NCI-H2029 (cell line): ENCODE data around the gene LASP1.
"Not testable (repeated sequence)": the region's sequence is repeated elsewhere in the genome, so short reads cannot be mapped to it uniquely, and the experiment has no call there.

ENCODE experiments used
- DNase-seq: peaks from one replicate; lab custom pipeline; 2025; lab: John Stamatoyannopoulos, UW

LASP1 gene

GRCh38 chr17:38869526-38870258 lies at the start of gene LASP1:
Gene LASP1 (plus strand): TSS chr17:38870058. CDS start chr17:38870190, 132 bp downstream.
- peak; percentile 77 for DNase-seq

- DNase-seq = peak; percentile 70
Observed at GRCh38 chr17:38824899-38825761, 44.7 kb upstream of the LASP1 start, which contains the start of gene CWC25. Gene CWC25 (minus strand): TSS chr17:38825321. CDS start chr17:38825183, 138 bp downstream.

DNA sequence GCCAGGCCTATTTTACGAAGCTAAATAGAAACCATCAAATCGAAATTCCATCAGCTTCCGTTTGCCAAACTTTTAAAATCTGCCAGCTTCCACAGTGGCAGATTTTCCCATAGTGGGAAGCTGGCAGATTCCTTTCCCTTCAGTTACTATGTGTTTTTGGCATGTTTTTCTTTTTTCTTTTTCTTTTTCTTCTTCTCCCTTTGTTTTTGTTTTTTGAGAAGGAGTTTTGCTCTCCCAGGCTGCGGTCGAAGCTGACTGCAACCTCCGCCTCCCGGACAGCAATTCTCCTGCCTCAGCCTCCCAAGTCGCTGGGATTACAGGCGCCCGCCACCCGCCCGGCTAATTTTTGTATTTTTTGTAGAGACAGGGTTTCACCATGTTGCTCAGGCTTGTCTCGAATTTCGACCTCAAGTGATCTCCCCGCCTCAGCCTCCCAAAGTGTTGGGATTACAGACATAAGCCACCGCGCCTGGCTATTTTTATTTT lies 44.1 kb upstream of the LASP1 start:
- no peak for DNase-seq

GRCh38 chr17:38844261-38844757 lies 25.5 kb upstream of the LASP1 start:
- DNase-seq = no peak

DNA sequence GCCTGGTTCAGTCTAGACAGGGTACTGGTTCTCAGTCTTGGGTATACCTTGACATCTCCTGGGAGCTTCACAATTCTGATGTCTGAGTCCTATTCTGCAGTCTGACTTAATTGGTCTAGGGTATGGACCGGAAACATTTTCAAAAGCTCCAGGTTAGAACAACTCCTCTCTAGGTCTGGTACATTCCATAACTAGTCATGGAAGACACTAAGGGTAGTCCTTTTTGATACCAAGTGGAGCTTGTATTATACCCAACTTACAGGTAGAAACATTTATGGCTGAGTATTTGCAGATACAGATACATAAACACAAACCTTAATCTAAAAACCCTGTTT lies 21.3 kb upstream of the LASP1 start:
- DNase-seq = no peak

- no peak for DNase-seq
Observed at GRCh38 chr17:38848939-38849605, 20.8 kb upstream of the LASP1 start.

GRCh38 chr17:38850374-38850773 lies 19.5 kb upstream of the LASP1 start:
- no peak for DNase-seq

- no peak for DNase-seq
Observed at GRCh38 chr17:38851434-38851833, 18.4 kb upstream of the LASP1 start.

DNA sequence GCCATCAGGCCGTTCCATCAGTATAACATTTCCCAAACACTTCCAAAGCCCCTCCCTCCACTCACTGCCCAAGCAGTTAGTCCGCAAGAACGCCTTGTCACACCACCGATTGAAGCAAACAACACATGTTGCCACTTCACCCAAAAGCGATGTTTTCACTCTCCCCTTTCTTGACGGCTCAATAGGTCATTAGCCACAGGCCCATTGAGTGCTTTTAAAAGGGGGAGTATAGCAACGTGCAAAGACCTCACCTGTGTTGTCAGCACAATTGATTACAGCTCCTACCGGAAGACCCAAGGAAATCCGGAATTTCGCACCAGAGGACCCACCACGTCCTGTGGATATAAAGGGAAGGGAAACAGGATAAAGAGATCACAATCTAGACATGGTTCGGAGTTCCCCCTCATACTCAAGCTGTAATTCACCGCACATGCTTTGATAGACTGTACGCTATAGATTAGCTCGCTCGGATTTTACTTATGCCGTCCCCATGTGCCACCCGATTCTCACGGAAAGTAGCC lies 17.0 kb upstream of the LASP1 start:
- DNase-seq = no peak

DNA sequence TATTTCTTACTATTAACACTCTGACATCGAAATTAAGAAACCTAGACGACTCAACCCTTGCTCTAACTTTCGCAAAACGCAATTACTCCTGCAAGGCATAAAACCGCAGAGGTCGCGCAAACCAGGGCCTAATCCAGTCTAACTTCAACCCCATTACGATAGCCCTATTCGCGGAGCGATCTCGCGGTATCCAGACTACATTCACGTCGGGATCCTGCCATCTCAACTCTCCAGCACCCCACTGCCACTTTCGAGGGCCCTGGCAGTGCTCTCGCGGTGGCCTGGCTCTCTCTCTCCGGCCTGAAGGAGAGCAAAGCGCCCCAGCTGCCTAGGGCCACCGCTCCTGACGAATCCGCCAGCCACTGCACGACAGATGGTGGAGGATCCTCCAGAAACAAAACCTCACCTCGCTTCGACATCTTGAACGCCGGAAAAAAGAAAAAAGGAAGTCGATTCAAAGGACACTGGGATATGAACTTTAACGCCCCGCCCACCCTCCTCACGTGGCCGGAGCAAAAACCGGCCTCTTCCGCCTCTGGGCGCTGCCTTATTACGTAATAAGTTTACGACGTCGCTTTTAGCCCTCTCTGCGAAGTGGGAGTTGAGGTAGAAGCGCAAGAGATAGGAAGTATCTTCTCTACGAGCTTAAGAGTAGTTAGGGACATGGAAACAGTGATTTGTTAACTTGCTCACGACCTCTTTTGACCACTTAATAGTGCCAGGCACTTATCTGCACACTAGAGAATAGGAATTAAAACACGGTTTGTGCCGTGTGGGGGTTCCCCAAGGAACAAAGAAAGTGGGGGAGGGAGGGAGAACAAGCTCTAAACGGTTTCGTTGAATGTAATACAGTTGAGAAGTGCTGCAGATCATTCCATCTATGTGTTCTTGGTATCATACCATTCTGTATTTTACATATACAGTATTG lies 16.3 kb upstream of the LASP1 start, which contains the start of gene RPL23:
Gene RPL23, minus strand, starts transcription at position 430 of the 928 bp plus-strand sequence. Its CDS starts 11 bp downstream, at position 419.
- DNase-seq = peak; percentile 94

GRCh38 chr17:38855101-38855714 lies 14.7 kb upstream of the LASP1 start:
- DNase-seq = not testable (repeated sequence)

GRCh38 chr17:38857271-38857670 lies 12.6 kb upstream of the LASP1 start:
- DNase-seq = no peak

GRCh38 chr17:38861399-38861843 lies 8.4 kb upstream of the LASP1 start:
- DNase-seq = no peak

- DNase-seq = no peak
Observed at GRCh38 chr17:38864636-38865398, 5.0 kb upstream of the LASP1 start.

DNA sequence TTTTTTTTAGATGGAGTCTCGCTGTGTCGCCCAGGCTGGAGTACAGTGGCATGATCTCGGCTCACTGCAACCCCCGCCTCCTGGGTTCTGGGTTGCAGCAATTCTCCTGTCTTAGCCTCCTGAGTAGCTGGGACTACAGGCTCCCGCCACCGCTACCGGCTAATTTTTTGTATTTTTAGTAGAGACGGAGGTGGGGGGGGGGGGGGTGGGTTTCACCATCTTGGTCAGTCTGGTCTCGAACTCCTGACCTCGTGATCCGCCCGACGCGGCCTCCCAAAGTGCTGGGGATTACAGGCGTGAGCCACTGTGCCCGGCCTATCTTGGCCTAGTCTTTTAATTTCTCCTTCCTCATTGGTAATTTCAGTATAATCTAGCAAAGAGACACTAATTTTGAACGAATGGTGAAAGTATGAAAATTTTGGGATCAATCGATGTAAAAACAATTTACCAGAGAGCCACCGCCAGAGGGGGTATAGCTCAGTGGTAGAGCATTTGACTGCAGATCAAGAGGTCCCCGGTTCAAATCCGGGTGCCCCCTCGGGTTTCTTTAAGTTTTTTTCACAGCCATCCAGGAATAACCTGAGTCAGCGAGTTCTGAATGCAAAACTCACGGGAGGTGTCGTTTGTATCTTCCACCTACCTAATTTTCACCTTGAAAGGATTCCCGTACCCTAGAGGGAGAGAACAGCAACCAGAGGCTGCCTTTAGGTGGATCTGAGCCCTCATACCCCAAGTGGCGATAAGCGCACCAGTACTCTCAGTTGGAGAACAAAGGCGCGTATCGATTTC lies 2.5 kb upstream of the LASP1 start:
- peak; percentile 71 for DNase-seq

- DNase-seq = peak; percentile 43
Observed at GRCh38 chr17:38867968-38868816, 1.7 kb upstream of the LASP1 start.

DNA sequence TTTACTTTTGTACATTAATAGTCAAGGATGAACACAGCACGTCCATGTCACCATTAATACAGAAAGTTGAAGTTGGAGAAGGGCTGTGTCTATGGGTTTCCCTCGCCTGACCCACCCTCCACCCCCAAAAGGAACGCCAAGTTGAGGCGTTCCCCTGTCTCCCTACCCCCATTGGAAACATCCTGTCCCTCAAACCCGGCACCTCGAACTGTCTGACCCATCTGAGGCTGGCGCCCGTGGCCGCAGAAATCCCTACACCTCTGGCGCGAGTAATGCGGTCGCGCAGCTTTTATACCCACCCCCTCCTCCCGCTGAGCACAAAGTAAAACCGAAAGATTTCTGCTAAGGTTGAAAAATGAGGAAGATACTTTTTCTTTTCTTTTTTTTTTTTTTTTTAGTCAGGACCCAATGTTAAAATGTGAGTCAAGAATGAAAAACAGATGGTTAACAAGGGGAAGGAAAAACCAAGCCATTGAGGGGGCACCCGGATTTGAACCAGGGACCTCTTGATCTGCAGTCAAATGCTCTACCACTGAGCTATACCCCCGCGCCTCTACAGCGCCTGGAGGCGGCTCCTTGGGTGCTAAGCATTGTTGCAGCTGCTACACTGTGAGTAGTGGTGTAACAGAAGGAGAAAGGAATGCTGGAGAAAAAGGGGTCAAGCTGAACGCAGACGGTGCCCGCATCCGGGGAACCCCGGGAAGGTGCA lies 887 bp upstream of the LASP1 start:
- DNase-seq = peak; percentile 58
